ENCODE results near the gene GNLY.

DNA sequence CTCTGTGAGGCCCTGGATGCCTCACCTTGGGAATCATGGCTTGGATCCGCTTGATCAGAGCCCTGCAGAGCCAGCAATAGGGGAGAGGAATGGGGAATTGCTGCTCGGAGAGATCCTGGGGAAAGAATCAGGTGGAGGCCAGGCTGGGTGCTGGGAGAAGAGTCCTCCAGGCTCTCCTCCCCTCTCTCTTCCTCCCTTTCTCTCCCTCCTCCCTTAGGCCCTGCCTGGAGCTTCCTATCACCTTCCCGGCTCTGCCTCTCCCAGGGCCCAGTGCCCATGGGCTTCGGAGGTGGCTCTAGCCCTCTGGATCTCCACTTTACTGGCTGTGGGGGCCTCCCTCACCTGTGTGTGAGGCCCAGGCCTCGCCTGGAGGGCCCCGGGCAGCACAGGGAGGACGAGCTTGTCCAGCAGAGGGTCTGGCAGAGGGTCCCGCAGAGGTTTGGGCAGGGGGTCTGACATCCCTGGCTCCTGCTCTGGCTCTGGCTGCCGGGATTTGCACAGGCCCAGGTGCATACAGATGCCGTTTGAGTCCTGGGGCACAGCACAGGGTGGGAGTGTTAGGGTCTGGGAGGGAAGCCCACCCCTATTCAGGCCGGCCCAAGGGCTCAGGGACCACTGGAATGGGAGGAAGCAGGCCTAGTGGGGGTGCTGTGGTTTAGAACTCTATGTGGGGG is 28.8 kb upstream of the GNLY start:
- TF ChIP-seq, protein P1, sequence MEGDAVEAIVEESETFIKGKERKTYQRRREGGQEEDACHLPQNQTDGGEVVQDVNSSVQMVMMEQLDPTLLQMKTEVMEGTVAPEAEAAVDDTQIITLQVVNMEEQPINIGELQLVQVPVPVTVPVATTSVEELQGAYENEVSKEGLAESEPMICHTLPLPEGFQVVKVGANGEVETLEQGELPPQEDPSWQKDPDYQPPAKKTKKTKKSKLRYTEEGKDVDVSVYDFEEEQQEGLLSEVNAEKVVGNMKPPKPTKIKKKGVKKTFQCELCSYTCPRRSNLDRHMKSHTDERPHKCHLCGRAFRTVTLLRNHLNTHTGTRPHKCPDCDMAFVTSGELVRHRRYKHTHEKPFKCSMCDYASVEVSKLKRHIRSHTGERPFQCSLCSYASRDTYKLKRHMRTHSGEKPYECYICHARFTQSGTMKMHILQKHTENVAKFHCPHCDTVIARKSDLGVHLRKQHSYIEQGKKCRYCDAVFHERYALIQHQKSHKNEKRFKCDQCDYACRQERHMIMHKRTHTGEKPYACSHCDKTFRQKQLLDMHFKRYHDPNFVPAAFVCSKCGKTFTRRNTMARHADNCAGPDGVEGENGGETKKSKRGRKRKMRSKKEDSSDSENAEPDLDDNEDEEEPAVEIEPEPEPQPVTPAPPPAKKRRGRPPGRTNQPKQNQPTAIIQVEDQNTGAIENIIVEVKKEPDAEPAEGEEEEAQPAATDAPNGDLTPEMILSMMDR (IDR thresholded peaks at IDR 0.05): no peak
- TF ChIP-seq POLR2AphosphoS5 (IDR thresholded peaks at IDR 0.05; ENCODE audit: insufficient read depth in 1 of 2, low read depth in 1 of 2) (no peak), POLR2A (IDR thresholded peaks at IDR 0.05) (no peak)

Measured in vagina (tissue), 2 donors.